Neural progenitor cell (in vitro differentiated cells): ENCODE results near the gene GFPT2. TPM values are rescaled to one million over a fixed set of nuclear protein-coding genes. Genes with fewer than 3 reads are reported as not detected.

ENCODE experiments used
- DNase-seq: peaks from one replicate; pipeline ENCODE4 v3.0.0-alpha.2; 2016; ENCODE audit warnings: low spot score
- H2AFZ ChIP-seq: fragments of 200-600 bp; sonication (generic); replicated peaks from 2 replicates; pipeline ENCODE4 v1.6.1; 2016; ENCODE audit warnings: antibody characterized with exemption
- H3F3A ChIP-seq: fragments of 200-600 bp; sonication (generic); 2 replicates; pipeline ENCODE4 v1.6.1; 2016; ENCODE audit warnings: antibody characterized with exemption, low read depth
- H3K27ac ChIP-seq: fragments of 200-600 bp; sonication (generic); 2 replicates; pipeline ENCODE4 v1.5.1; 2016; ENCODE audit warnings: mild to moderate bottlenecking
- H3K27me3 ChIP-seq: fragments of 200-600 bp; sonication (generic); 2 replicates; pipeline ENCODE4 v1.6.1; 2016; ENCODE audit warnings: mild to moderate bottlenecking, moderate library complexity
- H3K36me3 ChIP-seq: fragments of 200-600 bp; sonication (generic); 2 replicates; pipeline ENCODE4 v1.5.1; 2016
- H3K4me1 ChIP-seq: fragments of 200-600 bp; sonication (generic); 2 replicates; pipeline ENCODE4 v1.6.1; 2016; ENCODE audit warnings: mixed run types
- H3K4me2 ChIP-seq: fragments of 200-600 bp; sonication (generic); 2 replicates; pipeline ENCODE4 v1.6.1; 2016
- H3K4me3 ChIP-seq: fragments of 200-600 bp; sonication (generic); 2 replicates; pipeline ENCODE4 v1.5.1; 2016
- H3K79me2 ChIP-seq: fragments of 200-600 bp; sonication (generic); 2 replicates; pipeline ENCODE4 v1.6.1; 2016; ENCODE audit warnings: low read depth
- H3K9ac ChIP-seq: fragments of 200-600 bp; sonication (generic); 2 replicates; pipeline ENCODE4 v1.6.1; 2016
- H3K9me3 ChIP-seq: fragments of 200-600 bp; sonication (generic); 2 replicates; pipeline ENCODE4 v1.5.1; 2016; ENCODE audit warnings: low read depth
- H4K20me1 ChIP-seq: fragments of 200-600 bp; sonication (generic); 2 replicates; pipeline ENCODE4 v1.6.1; 2016; ENCODE audit warnings: low read depth
- H3K27ac Mint-ChIP-seq: 3 replicates; pipeline ENCODE4 v1.8.0; 2021; ENCODE audit warnings: mixed read lengths
- H3K27me3 Mint-ChIP-seq: 2 replicates; pipeline ENCODE4 v1.8.0; 2022; ENCODE audit warnings: low read depth, mild to moderate bottlenecking, inconsistent platforms, moderate library complexity, mixed read lengths; ENCODE audit not compliant: insufficient read depth
- H3K36me3 Mint-ChIP-seq: 3 replicates; pipeline ENCODE4 v1.8.0; 2021; ENCODE audit warnings: mixed read lengths
- H3K4me1 Mint-ChIP-seq: 3 replicates; pipeline ENCODE4 v1.8.0; 2021; ENCODE audit warnings: mixed read lengths
- H3K4me3 Mint-ChIP-seq: 3 replicates; pipeline ENCODE4 v1.8.0; 2021; ENCODE audit warnings: mild to moderate bottlenecking, moderate library complexity, mixed read lengths
- H3K9me3 Mint-ChIP-seq: 3 replicates; pipeline ENCODE4 v1.8.0; 2020; ENCODE audit warnings: mixed read lengths
- EZH2 ChIP-seq: fragments of 200-600 bp; sonication (generic); IDR thresholded peaks from 2 replicates; pipeline ENCODE4 v1.6.1; 2017; ENCODE audit warnings: antibody characterized with exemption, mild to moderate bottlenecking, moderate library complexity
- EZH2phosphoT487 ChIP-seq: fragments of 200-600 bp; sonication (generic); IDR thresholded peaks from 2 replicates; pipeline ENCODE4 v1.6.1; 2017; ENCODE audit warnings: antibody characterized with exemption
- total RNA-seq: library from RNA; depleted of rRNA; stranded (reverse); fragments of >200 nt; gene quantifications from 2 replicates; pipeline ENCODE4 v1.2.3, GENCODE V29; 2015; ENCODE audit warnings: low replicate concordance
- TF ChIP-seq, protein P1 (sequence below): fragments of 200-600 bp; sonication (generic); IDR thresholded peaks from 2 replicates; pipeline ENCODE4 v1.5.1; 2017; ENCODE audit warnings: antibody characterized with exemption, mild to moderate bottlenecking

The GFPT2 gene
- total RNA-seq, 1 donor from 2014 or later, result 18.9 TPM

DNA sequence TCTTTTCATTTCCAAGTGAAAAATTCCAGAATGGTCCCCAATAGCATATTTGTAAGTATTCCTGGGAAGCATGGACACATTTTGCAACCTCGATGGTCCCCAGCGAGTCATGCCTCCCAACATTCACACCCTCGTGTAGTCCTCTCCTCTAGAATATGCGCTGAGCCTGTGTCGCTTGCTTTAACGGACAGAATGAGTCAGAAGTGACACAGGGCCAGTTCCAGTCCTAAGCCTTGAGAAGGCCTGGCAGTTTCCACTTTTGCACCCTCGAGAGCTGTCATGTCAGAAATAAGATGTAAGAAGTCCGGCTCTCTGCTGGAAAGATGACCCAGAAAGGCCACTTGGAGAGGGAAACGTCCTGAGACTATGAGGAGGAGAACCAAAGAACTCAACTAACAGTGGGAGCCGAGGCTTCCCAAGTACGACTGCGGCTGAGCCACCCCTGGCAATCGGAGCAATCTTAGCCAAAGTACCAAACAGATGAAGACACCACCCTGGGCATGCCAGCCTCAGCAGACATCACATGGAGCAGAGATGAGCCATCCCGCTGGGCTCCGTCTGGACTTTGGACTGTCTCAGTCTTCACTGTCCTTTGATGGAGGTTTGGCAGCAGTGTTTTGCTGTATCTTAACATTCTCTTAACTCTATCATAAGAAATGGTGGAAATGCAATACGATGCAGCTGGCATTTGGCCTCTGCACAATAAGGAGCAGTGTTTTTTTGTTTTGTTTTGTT is 42.6 kb upstream of the GFPT2 start:
- no peak overlapping the region for H3K4me2 ChIP-seq
- H3K27me3 ChIP-seq, result no peaks in the 10 kb centered on the region
- Mint-ChIP-seq H3K27me3 (no peaks in the 10 kb centered on the region), H3K36me3 (peaks cover 2% of the 10 kb centered on the region), H3K27ac (no peak overlapping the region), H3K4me1 (peaks cover 5% of the 10 kb centered on the region), H3K9me3 (no peaks in the 10 kb centered on the region), H3K4me3 (no peak overlapping the region)
- no peak overlapping the region for H3K4me3 ChIP-seq
- DNase-seq, result no peak
- H3K9me3 ChIP-seq, result no peaks in the 10 kb centered on the region
- TF ChIP-seq EZH2 (no peak), EZH2phosphoT487 (no peak)
- TF ChIP-seq, protein P1, sequence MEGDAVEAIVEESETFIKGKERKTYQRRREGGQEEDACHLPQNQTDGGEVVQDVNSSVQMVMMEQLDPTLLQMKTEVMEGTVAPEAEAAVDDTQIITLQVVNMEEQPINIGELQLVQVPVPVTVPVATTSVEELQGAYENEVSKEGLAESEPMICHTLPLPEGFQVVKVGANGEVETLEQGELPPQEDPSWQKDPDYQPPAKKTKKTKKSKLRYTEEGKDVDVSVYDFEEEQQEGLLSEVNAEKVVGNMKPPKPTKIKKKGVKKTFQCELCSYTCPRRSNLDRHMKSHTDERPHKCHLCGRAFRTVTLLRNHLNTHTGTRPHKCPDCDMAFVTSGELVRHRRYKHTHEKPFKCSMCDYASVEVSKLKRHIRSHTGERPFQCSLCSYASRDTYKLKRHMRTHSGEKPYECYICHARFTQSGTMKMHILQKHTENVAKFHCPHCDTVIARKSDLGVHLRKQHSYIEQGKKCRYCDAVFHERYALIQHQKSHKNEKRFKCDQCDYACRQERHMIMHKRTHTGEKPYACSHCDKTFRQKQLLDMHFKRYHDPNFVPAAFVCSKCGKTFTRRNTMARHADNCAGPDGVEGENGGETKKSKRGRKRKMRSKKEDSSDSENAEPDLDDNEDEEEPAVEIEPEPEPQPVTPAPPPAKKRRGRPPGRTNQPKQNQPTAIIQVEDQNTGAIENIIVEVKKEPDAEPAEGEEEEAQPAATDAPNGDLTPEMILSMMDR, result no peak
- H3K4me1 ChIP-seq, result no peaks in the 10 kb centered on the region
- no peaks in the 10 kb centered on the region for H3F3A ChIP-seq
- no peaks in the 10 kb centered on the region for H3K79me2 ChIP-seq
- no peaks in the 10 kb centered on the region for H3K36me3 ChIP-seq
- no peak overlapping the region for H3K27ac ChIP-seq
- no peak overlapping the region for H3K9ac ChIP-seq
- no peak overlapping the region for H2AFZ ChIP-seq
- H4K20me1 ChIP-seq, result no peaks in the 10 kb centered on the region

GRCh38 chr5:180394031-180394636 is 41.0 kb upstream of the GFPT2 start:
- H3K27me3 Mint-ChIP-seq, result no peaks in the 10 kb centered on the region
- no peak overlapping the region for H3K4me2 ChIP-seq
- no peak overlapping the region for H3K9ac ChIP-seq
- H3K79me2 ChIP-seq, result no peaks in the 10 kb centered on the region
- H3K36me3 ChIP-seq, result no peaks in the 10 kb centered on the region
- no peaks in the 10 kb centered on the region for H3K4me1 ChIP-seq
- no peak overlapping the region for H3K27ac ChIP-seq
- no peak overlapping the region for H3K4me3 ChIP-seq
- TF ChIP-seq, protein P1, result no peak
- TF ChIP-seq EZH2 (no peak), EZH2phosphoT487 (no peak)
- no peak overlapping the region for H3K4me3 Mint-ChIP-seq
- no peaks in the 10 kb centered on the region for H3K9me3 ChIP-seq
- H3K27ac Mint-ChIP-seq, result no peak overlapping the region
- H3K4me1 Mint-ChIP-seq, result peaks cover 5% of the 10 kb centered on the region
- peaks cover 2% of the 10 kb centered on the region for H3K36me3 Mint-ChIP-seq
- DNase-seq, result no peak
- H3K9me3 Mint-ChIP-seq, result no peaks in the 10 kb centered on the region
- H3F3A ChIP-seq, result no peaks in the 10 kb centered on the region
- H2AFZ ChIP-seq, result no peak overlapping the region
- no peaks in the 10 kb centered on the region for H3K27me3 ChIP-seq
- H4K20me1 ChIP-seq, result no peaks in the 10 kb centered on the region

GRCh38 chr5:180391276-180391675 is 38.1 kb upstream of the GFPT2 start:
- Histone ChIP-seq H3K9ac (no peak overlapping the region), H3K36me3 (no peaks in the 10 kb centered on the region), H3K4me1 (no peaks in the 10 kb centered on the region), H3K4me2 (no peak overlapping the region), H4K20me1 (no peaks in the 10 kb centered on the region), H3K4me3 (no peak overlapping the region), H3F3A (no peaks in the 10 kb centered on the region), H3K9me3 (no peaks in the 10 kb centered on the region), H3K27ac (no peak overlapping the region), H3K27me3 (no peaks in the 10 kb centered on the region), H2AFZ (no peak overlapping the region), H3K79me2 (no peaks in the 10 kb centered on the region)
- Mint-ChIP-seq H3K4me1 (peaks cover 5% of the 10 kb centered on the region), H3K4me3 (no peak overlapping the region), H3K36me3 (no peaks in the 10 kb centered on the region), H3K27me3 (peaks cover 3% of the 10 kb centered on the region), H3K27ac (no peak overlapping the region), H3K9me3 (no peaks in the 10 kb centered on the region)
- DNase-seq, result no peak
- no peak for TF ChIP-seq EZH2phosphoT487
- TF ChIP-seq EZH2, result no peak
- TF ChIP-seq, protein P1, result no peak
